GM23338 (cell line): Measurements from ENCODE around the gene ARHGAP32.

Experiments used
- CREB1 ChIP-seq: fragments of 250-450 bp; sonication (Bioruptor Pico); IDR thresholded peaks from 2 replicates; pipeline ENCODE4 v1.5.0; 2020; ENCODE audit warnings: low read depth, mild to moderate bottlenecking, moderate library complexity
- CTCF ChIP-seq, 2 experiments: fragments of 200-600 bp in 1 of 2; sonication (generic) in 1 of 2; conservative IDR thresholded peaks; 2 replicates each; pipeline versions ENCODE4 v1.5.1 to v1.6.1; 2016 to 2017; ENCODE audit warnings: antibody characterized with exemption in 2 of 2, low read depth in 2 of 2, mild to moderate bottlenecking in 2 of 2, moderate library complexity in 1 of 2
- ETS1 ChIP-seq: IDR thresholded peaks from 2 replicates; pipeline ENCODE4 v1.6.1; 2016; ENCODE audit warnings: antibody characterized with exemption
- EZH2 ChIP-seq: fragments of 200-600 bp; sonication (generic); IDR thresholded peaks from one replicate; pipeline ENCODE4 v1.8.0; 2017; ENCODE audit warnings: antibody characterized with exemption, mild to moderate bottlenecking, low read depth; ENCODE audit not compliant: unreplicated experiment
- EZH2phosphoT487 ChIP-seq: fragments of 200-600 bp; sonication (generic); IDR thresholded peaks from one replicate; pipeline ENCODE4 v1.8.1; 2018; ENCODE audit warnings: antibody characterized with exemption; ENCODE audit not compliant: unreplicated experiment
- JUNB ChIP-seq: IDR thresholded peaks from one replicate; pipeline ENCODE4 v1.6.1; 2016; ENCODE audit warnings: antibody characterized with exemption; ENCODE audit not compliant: unreplicated experiment
- NANOG ChIP-seq: IDR thresholded peaks from 2 replicates; pipeline ENCODE4 v1.6.1; 2016; ENCODE audit warnings: antibody characterized with exemption, borderline replicate concordance
- POLR2AphosphoS5 ChIP-seq: IDR thresholded peaks from 2 replicates; pipeline ENCODE4 v1.6.1; 2016; ENCODE audit warnings: antibody characterized with exemption, low read depth
- REST ChIP-seq: IDR thresholded peaks from one replicate; pipeline ENCODE4 v1.6.1; 2018; ENCODE audit warnings: antibody characterized with exemption; ENCODE audit not compliant: unreplicated experiment
- ZNF114 ChIP-seq: fragments of 250-450 bp; sonication (Bioruptor Pico); IDR thresholded peaks from 2 replicates; pipeline ENCODE4 v1.5.0; 2020; ENCODE audit warnings: mild to moderate bottlenecking, moderate library complexity
- ZNF331 ChIP-seq: fragments of 250-450 bp; sonication (Bioruptor Pico); IDR thresholded peaks from 2 replicates; pipeline ENCODE4 v1.5.0; 2020; ENCODE audit warnings: low read depth, mild to moderate bottlenecking, moderate library complexity

GRCh38 chr11:128942272-128942612, 249.9 kb downstream of the ARHGAP32 start:
- TF ChIP-seq EZH2, result no peak
- no peak for TF ChIP-seq CTCF (conservative IDR thresholded peaks at IDR 0.05; ENCODE audit: low read depth in 2 of 2)
- TF ChIP-seq ZNF331 (CRISPR knock-in tag), result no peak
- TF ChIP-seq NANOG, result no peak
- TF ChIP-seq EZH2phosphoT487, result no peak
- no peak for TF ChIP-seq REST
- TF ChIP-seq POLR2AphosphoS5, result no peak
- TF ChIP-seq CREB1 (CRISPR knock-in tag), result no peak
- no peak for TF ChIP-seq JUNB
- TF ChIP-seq ETS1, result no peak
- TF ChIP-seq ZNF114 (CRISPR knock-in tag), result no peak
